ENCODE results near the gene C11orf91. TPM values are rescaled to one million over a fixed set of nuclear protein-coding genes. Genes with fewer than 3 reads are reported as not detected.

Gene C11orf91, protein sequence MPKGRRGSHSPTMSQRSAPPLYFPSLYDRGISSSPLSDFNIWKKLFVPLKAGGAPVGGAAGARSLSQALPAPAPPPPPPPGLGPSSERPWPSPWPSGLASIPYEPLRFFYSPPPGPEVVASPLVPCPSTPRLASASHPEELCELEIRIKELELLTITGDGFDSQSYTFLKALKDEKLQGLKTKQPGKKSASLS
- 0.50 to 1.1 TPM (median 0.66 TPM) in 5 replicates for total RNA-seq (2022; extraction: Qiagen RNA extraction; ENCODE audit: low read depth)

DNA sequence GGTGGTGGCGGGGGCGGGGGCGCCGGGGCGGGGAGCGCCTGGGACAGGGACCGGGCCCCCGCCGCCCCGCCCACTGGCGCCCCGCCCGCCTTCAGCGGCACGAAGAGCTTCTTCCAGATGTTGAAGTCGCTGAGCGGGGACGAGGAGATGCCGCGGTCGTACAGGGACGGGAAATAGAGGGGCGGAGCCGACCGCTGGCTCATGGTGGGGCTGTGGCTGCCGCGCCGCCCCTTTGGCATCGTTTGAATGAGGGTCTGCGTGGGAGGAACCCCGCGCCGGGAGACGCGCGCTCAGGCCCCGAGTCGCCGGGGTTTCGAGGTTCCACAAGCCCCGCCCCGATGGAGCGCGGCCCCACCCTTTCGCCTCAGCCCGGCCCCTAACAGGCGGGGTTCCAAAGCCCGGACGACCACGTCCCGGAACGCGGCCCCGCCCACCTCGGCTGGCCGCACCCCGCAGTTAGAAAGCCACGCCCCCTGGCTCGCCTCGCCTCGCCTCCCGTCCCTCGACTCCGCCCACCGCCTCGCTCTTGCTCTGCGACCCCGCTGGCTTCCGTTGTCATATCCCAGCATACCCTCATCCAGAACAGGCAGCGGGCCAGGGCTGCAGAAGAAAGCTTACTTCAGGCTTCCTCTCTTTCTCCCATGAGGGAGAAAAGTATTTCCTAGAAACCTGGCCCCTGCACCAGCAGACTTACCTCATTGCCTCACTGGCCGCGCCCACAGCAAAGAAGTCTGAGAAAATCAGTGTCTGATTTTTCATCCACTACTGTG is at the start of gene C11orf91:
C11orf91 (minus strand) TSS at position 325 of the 770 bp plus-strand sequence; CDS start at position 239, 86 bp downstream.

GRCh38 chr11:33736148-33736812 is 35.7 kb upstream of the C11orf91 start, which contains the start of gene CD59:
Gene CD59, minus strand, starts transcription at chr11:33736423. Its CDS starts 13,978 bp downstream, at chr11:33722445.

Other genes starting within 250 kb of the C11orf91 start
- gene CD59, start 35.6 kb upstream of the C11orf91 start, total RNA-seq (2022; extraction: Qiagen RNA extraction; ENCODE audit: low read depth): 641 to 848 TPM (median 804 TPM) in 5 replicates
- gene FBXO3, start 73.7 kb upstream of the C11orf91 start, total RNA-seq (2022; extraction: Qiagen RNA extraction; ENCODE audit: low read depth): 23.7 to 29.1 TPM (median 28.0 TPM) in 5 replicates
- gene LMO2, start 191.2 kb upstream of the C11orf91 start, total RNA-seq (2022; extraction: Qiagen RNA extraction; ENCODE audit: low read depth): 0.50 to 0.91 TPM (median 0.62 TPM) in 5 replicates